Measurements from ENCODE around the gene NCBP3.

The NCBP3 gene

GRCh38 chr17:3777366-3778120, 68.5 kb downstream of the NCBP3 start:
- DNase-seq = no peak
- H3K27me3 ChIP-seq (ENCODE audit: insufficient read depth, low read length) = no peaks in the 10 kb centered on the region
- H3K14ac ChIP-seq (ENCODE audit: low read length) = no peak overlapping the region
- peak overlapping the region; percentile 61 for H2AK5ac ChIP-seq (ENCODE audit: low read length)
- H3K36me3 ChIP-seq (ENCODE audit: control insufficient read depth in 1 of 2, insufficient read depth in 2 of 2, low read length in 2 of 2) = no peaks in the 10 kb centered on the region
- no peak overlapping the region for H4K12ac ChIP-seq (ENCODE audit: low read depth, low read length)
- H3K4me1 ChIP-seq (ENCODE audit: control insufficient read depth in 1 of 2, insufficient read depth in 2 of 2, low read length in 2 of 2) = no peaks in the 10 kb centered on the region
- no peaks in the 10 kb centered on the region for H3K79me2 ChIP-seq (ENCODE audit: control insufficient read depth, insufficient read depth, low read length, poor library complexity)
- H4K91ac ChIP-seq (ENCODE audit: low read depth, low read length) = no peak overlapping the region
- no CpG with 5 or more reads among the region's 20 CpGs for WGBS (ENCODE audit: extremely low coverage, insufficient coverage, insufficient read length)
- H3K4me2 ChIP-seq (ENCODE audit: low read length) = no peak overlapping the region
- no peak overlapping the region for H4K8ac ChIP-seq (ENCODE audit: low read depth, low read length)
- no peak overlapping the region for H2BK120ac ChIP-seq (ENCODE audit: insufficient read depth, low read length, poor library complexity)
- no peaks in the 10 kb centered on the region for H3K79me1 ChIP-seq (ENCODE audit: low read length)
- H3K9me3 ChIP-seq (ENCODE audit: insufficient read depth, low read depth, low read length) = no peaks in the 10 kb centered on the region
- H2BK5ac ChIP-seq (ENCODE audit: low read depth, low read length, poor library complexity) = no peak overlapping the region
- H3K18ac ChIP-seq (ENCODE audit: low read length) = no peak overlapping the region
- H3K9ac ChIP-seq (ENCODE audit: low read length) = no peak overlapping the region
- no peak overlapping the region for H3K4me3 ChIP-seq (ENCODE audit: low read depth, low read length)
- no peak overlapping the region for H3K27ac ChIP-seq (ENCODE audit: low read depth, low read length)
- no peak overlapping the region for H2AFZ ChIP-seq (ENCODE audit: insufficient read depth, low read length, poor library complexity)
- H2BK12ac ChIP-seq (ENCODE audit: low read length) = no peak overlapping the region
- H3K23ac ChIP-seq (ENCODE audit: low read length) = no peak overlapping the region
- no peak overlapping the region for H3K4ac ChIP-seq (ENCODE audit: low read depth, low read length)

GRCh38 chr17:3773966-3774365, 72.1 kb downstream of the NCBP3 start:
- Histone ChIP-seq H3K36me3 (ENCODE audit: control insufficient read depth in 1 of 2, insufficient read depth in 2 of 2, low read length in 2 of 2) (no peaks in the 10 kb centered on the region), H3K79me1 (ENCODE audit: low read length) (no peaks in the 10 kb centered on the region), H3K18ac (ENCODE audit: low read length) (no peak overlapping the region), H3K14ac (ENCODE audit: low read length) (no peak overlapping the region), H4K91ac (ENCODE audit: low read depth, low read length) (no peak overlapping the region), H3K9me3 (ENCODE audit: insufficient read depth, low read depth, low read length) (no peaks in the 10 kb centered on the region), H3K4me1 (ENCODE audit: control insufficient read depth in 1 of 2, insufficient read depth in 2 of 2, low read length in 2 of 2) (no peaks in the 10 kb centered on the region), H3K79me2 (ENCODE audit: control insufficient read depth, insufficient read depth, low read length, poor library complexity) (no peaks in the 10 kb centered on the region), H2AK5ac (ENCODE audit: low read length) (no peak overlapping the region), H2BK120ac (ENCODE audit: insufficient read depth, low read length, poor library complexity) (no peak overlapping the region), H2BK5ac (ENCODE audit: low read depth, low read length, poor library complexity) (no peak overlapping the region), H2BK12ac (ENCODE audit: low read length) (no peak overlapping the region), H3K4me3 (ENCODE audit: low read depth, low read length) (no peak overlapping the region), H3K27me3 (ENCODE audit: insufficient read depth, low read length) (no peaks in the 10 kb centered on the region), H3K23ac (ENCODE audit: low read length) (no peak overlapping the region), H4K12ac (ENCODE audit: low read depth, low read length) (no peak overlapping the region), H3K4me2 (ENCODE audit: low read length) (no peak overlapping the region), H3K4ac (ENCODE audit: low read depth, low read length) (no peak overlapping the region), H4K8ac (ENCODE audit: low read depth, low read length) (no peak overlapping the region), H2AFZ (ENCODE audit: insufficient read depth, low read length, poor library complexity) (no peak overlapping the region), H3K9ac (ENCODE audit: low read length) (no peak overlapping the region), H3K27ac (ENCODE audit: low read depth, low read length) (no peak overlapping the region)
- DNase-seq = no peak
- no CpG with 5 or more reads among the region's 3 CpGs for WGBS (ENCODE audit: extremely low coverage, insufficient coverage, insufficient read length)

- H3K4me3 ChIP-seq (ENCODE audit: low read depth, low read length) = no peak overlapping the region
- H3K4ac ChIP-seq (ENCODE audit: low read depth, low read length) = no peak overlapping the region
- H4K91ac ChIP-seq (ENCODE audit: low read depth, low read length) = no peak overlapping the region
- no peak overlapping the region for H4K12ac ChIP-seq (ENCODE audit: low read depth, low read length)
- no peak overlapping the region for H3K9ac ChIP-seq (ENCODE audit: low read length)
- H3K79me2 ChIP-seq (ENCODE audit: control insufficient read depth, insufficient read depth, low read length, poor library complexity) = no peaks in the 10 kb centered on the region
- H2AK5ac ChIP-seq (ENCODE audit: low read length) = no peak overlapping the region
- H2BK5ac ChIP-seq (ENCODE audit: low read depth, low read length, poor library complexity) = no peak overlapping the region
- no peak overlapping the region for H4K8ac ChIP-seq (ENCODE audit: low read depth, low read length)
- no peaks in the 10 kb centered on the region for H3K9me3 ChIP-seq (ENCODE audit: insufficient read depth, low read depth, low read length)
- no peaks in the 10 kb centered on the region for H3K36me3 ChIP-seq (ENCODE audit: control insufficient read depth in 1 of 2, insufficient read depth in 2 of 2, low read length in 2 of 2)
- no peak for DNase-seq
- H3K18ac ChIP-seq (ENCODE audit: low read length) = no peak overlapping the region
- H3K14ac ChIP-seq (ENCODE audit: low read length) = no peak overlapping the region
- no peak overlapping the region for H2BK12ac ChIP-seq (ENCODE audit: low read length)
- H3K4me2 ChIP-seq (ENCODE audit: low read length) = no peak overlapping the region
- H2AFZ ChIP-seq (ENCODE audit: insufficient read depth, low read length, poor library complexity) = no peak overlapping the region
- H3K4me1 ChIP-seq (ENCODE audit: control insufficient read depth in 1 of 2, insufficient read depth in 2 of 2, low read length in 2 of 2) = no peaks in the 10 kb centered on the region
- H2BK120ac ChIP-seq (ENCODE audit: insufficient read depth, low read length, poor library complexity) = no peak overlapping the region
- H3K79me1 ChIP-seq (ENCODE audit: low read length) = no peaks in the 10 kb centered on the region
- H3K23ac ChIP-seq (ENCODE audit: low read length) = no peak overlapping the region
- H3K27me3 ChIP-seq (ENCODE audit: insufficient read depth, low read length) = no peaks in the 10 kb centered on the region
- no CpG with 5 or more reads among the region's 5 CpGs for WGBS (ENCODE audit: extremely low coverage, insufficient coverage, insufficient read length)
- H3K27ac ChIP-seq (ENCODE audit: low read depth, low read length) = no peak overlapping the region
Measured at GRCh38 chr17:3773511-3773910, 72.5 kb downstream of the NCBP3 start.

- no peak overlapping the region for H2AFZ ChIP-seq (ENCODE audit: insufficient read depth, low read length, poor library complexity)
- no peaks in the 10 kb centered on the region for H3K79me2 ChIP-seq (ENCODE audit: control insufficient read depth, insufficient read depth, low read length, poor library complexity)
- no peak overlapping the region for H3K9ac ChIP-seq (ENCODE audit: low read length)
- peaks cover 2% of the 10 kb centered on the region for H3K9me3 ChIP-seq (ENCODE audit: insufficient read depth, low read depth, low read length)
- H3K4me1 ChIP-seq (ENCODE audit: control insufficient read depth in 1 of 2, insufficient read depth in 2 of 2, low read length in 2 of 2) = no peaks in the 10 kb centered on the region
- no peak overlapping the region for H3K4me3 ChIP-seq (ENCODE audit: low read depth, low read length)
- no peak overlapping the region for H4K12ac ChIP-seq (ENCODE audit: low read depth, low read length)
- no peak overlapping the region for H3K4ac ChIP-seq (ENCODE audit: low read depth, low read length)
- no peaks in the 10 kb centered on the region for H3K27me3 ChIP-seq (ENCODE audit: insufficient read depth, low read length)
- H3K14ac ChIP-seq (ENCODE audit: low read length) = no peak overlapping the region
- no peak overlapping the region for H3K18ac ChIP-seq (ENCODE audit: low read length)
- H3K23ac ChIP-seq (ENCODE audit: low read length) = no peak overlapping the region
- H4K91ac ChIP-seq (ENCODE audit: low read depth, low read length) = no peak overlapping the region
- no peaks in the 10 kb centered on the region for H3K36me3 ChIP-seq (ENCODE audit: control insufficient read depth in 1 of 2, insufficient read depth in 2 of 2, low read length in 2 of 2)
- no peak overlapping the region for H4K8ac ChIP-seq (ENCODE audit: low read depth, low read length)
- WGBS (ENCODE audit: extremely low coverage, insufficient coverage, insufficient read length) = no CpG with 5 or more reads among the region's 12 CpGs
- H3K79me1 ChIP-seq (ENCODE audit: low read length) = no peaks in the 10 kb centered on the region
- H3K4me2 ChIP-seq (ENCODE audit: low read length) = no peak overlapping the region
- no peak for DNase-seq
- H2BK12ac ChIP-seq (ENCODE audit: low read length) = no peak overlapping the region
- H3K27ac ChIP-seq (ENCODE audit: low read depth, low read length) = no peak overlapping the region
- H2AK5ac ChIP-seq (ENCODE audit: low read length) = no peak overlapping the region
- H2BK5ac ChIP-seq (ENCODE audit: low read depth, low read length, poor library complexity) = no peak overlapping the region
- no peak overlapping the region for H2BK120ac ChIP-seq (ENCODE audit: insufficient read depth, low read length, poor library complexity)
Measured at GRCh38 chr17:3772764-3773163, 73.3 kb downstream of the NCBP3 start.
